ENCODE data around the gene CLTCL1.

DNA sequence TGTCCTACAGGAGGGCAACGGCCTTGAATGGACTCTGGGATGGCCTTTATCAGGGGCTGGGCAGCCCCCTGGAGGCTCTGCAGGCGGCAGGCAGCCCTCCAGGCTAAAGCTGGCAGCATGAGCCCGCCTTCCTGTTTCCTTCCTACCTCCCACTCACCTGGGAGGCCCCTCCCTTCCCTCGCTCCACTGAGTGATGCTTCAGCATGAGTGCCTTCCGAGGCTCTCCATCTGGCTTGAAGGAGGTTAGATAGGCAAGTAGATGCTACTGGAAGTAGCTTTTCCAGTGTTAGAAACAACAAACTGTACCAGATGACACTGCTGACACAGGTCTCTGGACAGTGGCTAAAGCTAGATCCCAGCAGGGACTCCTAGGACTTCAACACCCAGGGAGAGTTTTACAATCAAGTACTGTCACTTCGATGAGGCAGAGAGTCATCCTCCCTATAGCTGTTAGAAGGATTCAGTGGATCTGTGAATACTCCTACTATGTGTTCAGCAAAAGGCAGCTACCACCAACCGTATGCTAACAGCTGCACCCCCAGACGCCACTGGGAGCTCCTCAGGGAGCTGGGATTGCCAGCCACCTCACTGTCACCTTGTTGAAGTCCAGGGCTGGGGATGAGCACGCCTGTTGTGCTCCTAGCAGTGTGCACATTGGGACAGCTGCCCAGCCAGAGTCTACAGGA is 108.9 kb downstream of the CLTCL1 start:
- TF ChIP-seq ZNF274 (IDR thresholded peaks at IDR 0.05; ENCODE audit: low read depth, low read length): no peak
- TF ChIP-seq YY1 (IDR thresholded peaks at IDR 0.05; ENCODE audit: insufficient read depth, insufficient read length): no peak
- no peak for TF ChIP-seq SUZ12 (IDR thresholded peaks at IDR 0.05; ENCODE audit: extremely low read depth, insufficient read depth, insufficient read length)
